Ishikawa (cell line): ENCODE measurements around the gene PRR12.

Source experiments
- EGR1 ChIP-seq: IDR thresholded peaks from 2 replicates; pipeline ENCODE4 v1.6.1; 2012
- REST ChIP-seq: IDR thresholded peaks from 2 replicates; pipeline ENCODE4 v1.6.1; 2012; ENCODE audit warnings: low read depth, mild to moderate bottlenecking
- YY1 ChIP-seq: IDR thresholded peaks from 2 replicates; pipeline ENCODE4 v1.6.1; 2012; ENCODE audit warnings: low read depth

GRCh38 chr19:49639401-49640112 is 48.6 kb downstream of the PRR12 start:
- TF ChIP-seq EGR1 (peak; percentile 42; the same call in 1 of the 2 replicates), YY1 (no peak), REST (no peak)
